Cardiac septum (tissue), 1 donor: ENCODE data around the gene EPAS1. TPM values are rescaled to one million over a fixed set of nuclear protein-coding genes. Genes with fewer than 3 reads are reported as not detected.
"Not testable (repeated sequence)": the region's sequence is repeated elsewhere in the genome, so short reads cannot be mapped to it uniquely, and the experiment has no call there.

Experiments used
- DNase-seq: peaks from one replicate; pipeline ENCODE4 v3.0.0-alpha.2; 2020; ENCODE audit warnings: low spot score
- intact Hi-C: fragments of 100-400 bp; cut with DNase I; formaldehyde crosslinking; loops from one replicate; pipeline ENCODE4 v1.14.0; 2022
- total RNA-seq: library from RNA; stranded (reverse); fragmentation: NEBNext Ultra II Directional; extraction: Animal tissue kit (Norgen Biotek cat#: 25700); gene quantifications from one replicate; pipeline ENCODE4 v1.2.1, GENCODE V29; 2021
- donor health status: DM: no; HTN: no; CAD: no.

EPAS1 gene
- total RNA-seq, 1 donor from 2014 or later: 139 TPM

DNA sequence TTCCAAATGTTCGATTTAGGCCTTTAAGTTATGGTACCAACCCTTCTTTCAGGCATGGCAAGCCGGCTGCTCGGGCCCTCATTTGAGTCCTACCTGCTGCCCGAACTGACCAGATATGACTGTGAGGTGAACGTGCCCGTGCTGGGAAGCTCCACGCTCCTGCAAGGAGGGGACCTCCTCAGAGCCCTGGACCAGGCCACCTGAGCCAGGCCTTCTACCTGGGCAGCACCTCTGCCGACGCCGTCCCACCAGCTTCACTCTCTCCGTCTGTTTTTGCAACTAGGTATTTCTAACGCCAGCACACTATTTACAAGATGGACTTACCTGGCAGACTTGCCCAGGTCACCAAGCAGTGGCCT, 87.2 kb downstream of the EPAS1 start:
- intact Hi-C loops: no loop called here
- DNase-seq: peak; percentile 56

GRCh38 chr2:46385786-46386577, 88.8 kb downstream of the EPAS1 start:
- DNase-seq: peak; percentile 63
- intact Hi-C loops: no loop called here

GRCh38 chr2:46386763-46387162, 89.6 kb downstream of the EPAS1 start:
- no peak for DNase-seq
- intact Hi-C loops: no loop called here

DNA sequence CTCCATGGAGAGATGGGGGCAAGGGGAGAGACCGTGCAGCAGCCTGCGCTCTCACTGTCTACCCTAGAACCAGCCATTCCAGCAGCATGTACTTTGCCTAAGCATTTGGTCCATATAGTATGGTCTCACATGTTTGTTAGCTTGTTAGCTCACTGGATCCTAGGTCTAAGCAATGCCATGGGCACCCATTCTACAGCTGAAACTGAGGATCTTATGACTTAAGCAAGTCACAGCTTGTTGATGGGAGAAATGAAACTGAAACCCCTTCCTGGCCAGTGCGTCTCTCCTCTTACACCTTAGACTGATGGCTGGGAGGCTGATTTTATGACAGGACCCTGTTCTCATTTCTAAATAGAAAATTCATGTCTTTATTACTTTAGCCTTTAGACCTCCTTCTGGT, 90.1 kb downstream of the EPAS1 start:
- intact Hi-C loops: no loop called here
- peak; percentile 38 for DNase-seq

- intact Hi-C loops: no loop called here
- DNase-seq: peak; percentile 63
These were observed 90.8 kb downstream of the EPAS1 start for GRCh38 chr2:46387886-46388515.

DNA sequence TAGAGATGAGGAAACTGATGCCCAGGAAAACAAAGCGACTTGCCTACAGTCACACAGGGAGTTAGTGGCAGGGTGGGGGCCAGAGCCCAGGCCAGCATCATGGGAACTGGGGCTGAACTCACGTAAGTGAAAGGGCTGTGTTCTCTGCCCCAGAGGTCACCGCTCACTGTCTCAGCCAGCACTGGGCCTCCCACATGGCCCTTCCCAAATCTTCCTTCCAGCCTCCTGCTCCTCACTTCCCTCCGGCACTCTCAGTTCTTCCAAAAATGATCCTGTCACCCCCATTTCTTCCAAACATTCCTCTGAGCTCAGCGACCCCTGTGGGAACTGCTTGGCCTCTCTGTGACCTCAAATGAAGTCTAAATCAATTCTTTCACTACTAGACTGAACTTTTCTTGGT, 91.7 kb downstream of the EPAS1 start:
- DNase-seq: peak; percentile 55
- intact Hi-C loops: no loop called here

- peak; percentile 50 for DNase-seq
- intact Hi-C loops: no loop called here
These were observed 92.3 kb downstream of the EPAS1 start for GRCh38 chr2:46389417-46389916.

DNA sequence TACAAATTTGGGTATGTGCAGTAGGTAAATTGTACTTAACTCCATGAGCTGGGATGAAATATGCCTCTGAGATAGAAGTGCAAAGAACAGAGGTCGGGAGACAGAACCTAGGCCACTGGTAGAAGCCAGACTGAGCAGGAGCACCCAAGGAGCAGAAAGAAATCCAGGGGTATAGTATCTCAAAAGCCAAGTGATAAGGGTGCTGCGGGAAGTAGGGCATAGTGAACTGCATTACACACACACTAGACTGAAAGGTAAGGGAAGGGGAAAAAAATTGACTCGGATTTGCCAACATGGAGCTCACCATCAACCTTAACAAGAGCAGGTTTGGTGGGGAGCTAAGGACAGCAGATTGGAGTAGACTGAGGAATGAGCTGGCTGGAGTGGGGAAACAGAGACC, 92.8 kb downstream of the EPAS1 start:
- DNase-seq: peak; percentile 6
- intact Hi-C loops: no loop called here

DNA sequence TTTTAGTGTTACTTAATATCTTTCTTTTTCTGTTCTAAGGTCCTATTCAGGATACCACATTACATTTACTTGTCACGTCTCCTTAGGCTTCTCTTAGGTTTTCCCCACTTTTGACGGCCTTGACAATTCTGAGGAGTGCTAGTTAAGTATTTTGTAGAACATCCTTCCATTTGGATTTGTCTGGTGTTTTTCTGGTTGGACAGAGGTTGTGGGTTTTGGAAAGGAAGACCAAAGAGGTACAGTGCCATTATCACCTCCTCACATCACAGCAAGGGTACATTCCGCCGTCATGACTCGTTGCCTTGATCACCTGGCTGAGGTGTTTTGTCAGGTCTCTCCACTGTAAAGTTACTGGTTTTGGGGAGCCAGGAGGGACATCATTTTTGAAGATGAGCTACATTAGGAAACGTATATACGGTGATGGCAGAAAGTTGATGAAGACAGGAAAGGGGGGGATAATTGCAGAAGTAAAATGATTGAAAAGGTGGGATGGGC, 93.7 kb downstream of the EPAS1 start:
- intact Hi-C loops: no loop called here
- DNase-seq: peak; percentile 15

GRCh38 chr2:46392561-46393346, 95.5 kb downstream of the EPAS1 start:
- peak; percentile 54 for DNase-seq
- intact Hi-C loops: no loop called here

GRCh38 chr2:46393347-46393820, 96.2 kb downstream of the EPAS1 start:
- intact Hi-C loops: no loop called here
- DNase-seq: peak; percentile 33

DNA sequence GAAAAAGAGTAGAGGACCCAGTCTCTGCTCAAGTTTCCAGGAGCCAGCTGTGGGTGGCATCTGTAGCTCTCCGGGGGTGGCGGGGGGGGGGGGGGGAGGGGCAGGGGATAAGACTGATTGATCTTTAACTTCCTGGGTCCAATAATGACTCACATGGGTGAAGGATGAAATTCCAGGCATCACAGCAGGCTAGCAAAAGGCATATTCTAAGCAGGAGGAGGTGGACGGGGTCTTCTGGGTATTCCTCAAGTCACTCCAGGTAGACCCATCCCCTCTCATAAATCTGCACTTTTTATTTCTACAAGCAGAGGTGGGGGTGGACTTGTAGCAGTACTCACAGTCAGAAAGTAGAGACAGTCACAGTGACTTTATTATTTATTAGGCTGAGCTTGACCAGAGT, 96.7 kb downstream of the EPAS1 start:
- intact Hi-C loops: no loop called here

DNA sequence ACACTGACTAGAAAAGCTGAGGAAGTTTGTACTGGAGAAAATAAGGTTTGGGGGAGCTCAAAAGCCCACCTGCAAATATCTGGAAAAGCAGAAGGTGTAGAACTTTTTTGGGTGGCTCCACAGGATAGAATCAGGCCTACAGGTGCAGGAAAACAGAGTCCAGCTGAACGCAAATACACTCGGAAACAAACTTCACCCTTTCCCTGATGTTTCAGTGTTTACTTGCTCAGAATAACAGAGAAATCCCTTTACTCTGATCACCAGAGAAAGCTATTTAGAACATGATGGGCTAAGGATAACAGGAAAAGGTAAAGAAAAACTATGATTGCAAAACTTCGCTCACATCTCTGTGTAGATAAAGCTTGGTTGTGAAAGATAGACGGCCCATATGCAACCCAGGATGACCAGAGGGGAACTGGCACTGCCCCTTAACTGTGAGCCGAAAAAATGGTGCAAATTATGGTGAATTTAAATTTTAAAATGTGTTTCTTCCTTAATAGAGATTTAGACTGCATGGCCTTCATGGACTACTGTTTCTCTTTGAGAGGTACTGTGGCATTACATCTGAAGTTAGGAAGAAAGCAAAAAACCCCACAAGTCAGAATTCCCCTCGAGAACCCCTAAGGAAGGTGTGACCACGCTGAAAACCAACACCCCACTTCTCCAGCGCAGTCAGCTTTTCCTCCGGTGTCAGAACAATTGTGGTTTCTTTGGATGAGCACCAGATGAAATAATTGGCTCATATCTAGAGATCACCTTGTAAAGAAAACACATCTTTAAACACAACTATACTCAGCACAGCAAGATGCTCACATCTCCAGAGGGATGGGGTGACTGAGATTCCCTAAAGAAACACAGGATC, 97.7 kb downstream of the EPAS1 start:
- DNase-seq: no peak
- intact Hi-C loops: no loop called here

More for the DNA sequence above, 96.7 kb downstream of the EPAS1 start:
- no peak for DNase-seq

- intact Hi-C loops: not testable (repeated sequence)
- DNase-seq: peak; percentile 44
These were observed 98.5 kb downstream of the EPAS1 start for GRCh38 chr2:46395730-46396129.

- intact Hi-C loops: no loop called here
- no peak for DNase-seq
These were observed 102.8 kb downstream of the EPAS1 start for GRCh38 chr2:46400016-46400415.

- DNase-seq: no peak
- intact Hi-C loops: no loop called here
These were observed 105.7 kb downstream of the EPAS1 start for GRCh38 chr2:46402874-46403273.

DNA sequence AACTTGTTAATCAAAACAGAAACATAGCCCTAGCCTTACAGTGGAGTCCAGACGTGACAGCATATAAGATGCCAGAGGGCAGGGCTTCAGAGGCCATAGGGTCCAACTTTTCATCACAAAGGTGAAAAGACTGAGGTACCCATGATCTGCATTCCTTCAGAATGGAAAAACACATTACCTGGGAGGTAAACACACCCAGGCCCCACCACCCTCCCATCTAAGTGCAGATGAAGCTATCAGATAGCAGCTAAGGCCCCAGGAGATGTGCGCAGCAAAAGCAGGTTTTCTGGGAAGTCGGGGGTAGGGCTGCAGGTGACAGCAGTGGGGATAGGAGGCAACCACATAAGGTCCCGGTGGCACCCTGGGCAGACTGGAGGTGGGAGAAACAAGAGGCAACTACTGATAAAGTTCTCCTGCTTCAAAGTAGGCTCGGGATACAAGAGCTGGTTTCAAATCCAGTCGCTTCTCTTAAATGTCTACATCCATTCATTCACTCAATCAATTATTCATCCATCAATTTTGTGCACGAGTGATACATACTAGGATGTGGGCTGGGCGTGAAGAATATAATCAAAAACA, 107.1 kb downstream of the EPAS1 start:
- no peak for DNase-seq
- intact Hi-C loops: no loop called here

GRCh38 chr2:46407852-46408455, 110.7 kb downstream of the EPAS1 start:
- no peak for DNase-seq
- intact Hi-C loops: no loop called here
